Measurements from ENCODE around the gene TEX54. TPM values are rescaled to one million over a fixed set of nuclear protein-coding genes. Genes with fewer than 3 reads are reported as not detected.

TEX54 gene
- polyA plus RNA-seq, 1 donor, result not detected

GRCh38 chr11:62787005-62787759, 45.5 kb downstream of the TEX54 start, which contains the start of gene TMEM179B:
TMEM179B (plus strand) TSS chr11:62787402; CDS start chr11:62787432, 30 bp downstream.
- peak; percentile 99 for DNase-seq

GRCh38 chr11:62786318-62787004, 46.2 kb downstream of the TEX54 start:
- DNase-seq, result peak; percentile 89

- no peak for DNase-seq
These were observed 49.9 kb downstream of the TEX54 start for GRCh38 chr11:62782753-62783152.

Other genes starting within 250 kb of the TEX54 start
- 24.8 TPM for gene TUT1, start 241.3 kb downstream of the TEX54 start, polyA plus RNA-seq (ENCODE audit: insufficient read length)
- gene MTA2, start 231.0 kb downstream of the TEX54 start, polyA plus RNA-seq (ENCODE audit: insufficient read length), result 108 TPM
- 36.4 TPM for gene EML3, start 220.1 kb downstream of the TEX54 start, polyA plus RNA-seq (ENCODE audit: insufficient read length)
- gene ROM1, start 219.6 kb downstream of the TEX54 start, polyA plus RNA-seq (ENCODE audit: insufficient read length), result 3.5 TPM
- gene B3GAT3, start 210.9 kb downstream of the TEX54 start, polyA plus RNA-seq (ENCODE audit: insufficient read length), result 26.3 TPM
- 395 TPM for gene GANAB, start 186.2 kb downstream of the TEX54 start, polyA plus RNA-seq (ENCODE audit: insufficient read length)
- 17.8 TPM for gene INTS5, start 179.5 kb downstream of the TEX54 start, polyA plus RNA-seq (ENCODE audit: insufficient read length)
- 59.0 TPM for gene C11orf98, start 167.6 kb downstream of the TEX54 start, polyA plus RNA-seq (ENCODE audit: insufficient read length)
- 5.9 TPM for gene CSKMT, start 167.5 kb downstream of the TEX54 start, polyA plus RNA-seq (ENCODE audit: insufficient read length)
- 7.5 TPM for gene UQCC3, start 161.2 kb downstream of the TEX54 start, polyA plus RNA-seq (ENCODE audit: insufficient read length)
- gene LBHD1, start 160.6 kb downstream of the TEX54 start, polyA plus RNA-seq (ENCODE audit: insufficient read length), result 9.0 TPM
- gene UBXN1, start 153.8 kb downstream of the TEX54 start, polyA plus RNA-seq (ENCODE audit: insufficient read length), result 140 TPM
- gene LRRN4CL, start 143.3 kb downstream of the TEX54 start, polyA plus RNA-seq (ENCODE audit: insufficient read length), result 0.78 TPM
- gene BSCL2, start 125.4 kb downstream of the TEX54 start, polyA plus RNA-seq (ENCODE audit: insufficient read length), result 68.3 TPM
- 2.5 TPM for gene GNG3, start 125.2 kb downstream of the TEX54 start, polyA plus RNA-seq (ENCODE audit: insufficient read length)
- 101 TPM for gene HNRNPUL2, start 105.4 kb downstream of the TEX54 start, polyA plus RNA-seq (ENCODE audit: insufficient read length)
- gene TTC9C, start 104.4 kb downstream of the TEX54 start, polyA plus RNA-seq (ENCODE audit: insufficient read length), result 43.1 TPM
- gene ZBTB3, start 78.7 kb downstream of the TEX54 start, polyA plus RNA-seq (ENCODE audit: insufficient read length), result 8.1 TPM
- gene POLR2G, start 71.3 kb downstream of the TEX54 start, polyA plus RNA-seq (ENCODE audit: insufficient read length), result 145 TPM
- 39.8 TPM for gene TAF6L, start 61.4 kb downstream of the TEX54 start, polyA plus RNA-seq (ENCODE audit: insufficient read length)
- gene TMEM179B, start 45.4 kb downstream of the TEX54 start, polyA plus RNA-seq (ENCODE audit: insufficient read length), result 66.4 TPM
- 25.0 TPM for gene TMEM223, start 40.8 kb downstream of the TEX54 start, polyA plus RNA-seq (ENCODE audit: insufficient read length)
- gene NXF1, start 27.4 kb downstream of the TEX54 start, polyA plus RNA-seq (ENCODE audit: insufficient read length), result 136 TPM
- 51.3 TPM for gene STX5, start 790 bp downstream of the TEX54 start, polyA plus RNA-seq (ENCODE audit: insufficient read length)
- 42.1 TPM for gene WDR74, start 6.7 kb upstream of the TEX54 start, polyA plus RNA-seq (ENCODE audit: insufficient read length)
- gene SLC3A2, start 48.1 kb upstream of the TEX54 start, polyA plus RNA-seq (ENCODE audit: insufficient read length), result 193 TPM
- gene CHRM1, start 88.5 kb upstream of the TEX54 start, polyA plus RNA-seq (ENCODE audit: insufficient read length), result not detected
- gene SLC22A6, start 152.1 kb upstream of the TEX54 start, polyA plus RNA-seq (ENCODE audit: insufficient read length), result 29.4 TPM
- 51.0 TPM for gene SLC22A8, start 183.0 kb upstream of the TEX54 start, polyA plus RNA-seq (ENCODE audit: insufficient read length)